ENCODE data around the gene SLC37A1. TPM values are rescaled to one million over a fixed set of nuclear protein-coding genes. Genes with fewer than 3 reads are reported as not detected.
"Not testable (repeated sequence)": the region's sequence is repeated elsewhere in the genome, so short reads cannot be mapped to it uniquely, and the experiment has no call there.

Gene SLC37A1
- total and polyA plus RNA-seq, 8 donors = 8.9 to 26.8 (median 10.5) TPM

- Histone ChIP-seq H3K9me3 (no peaks in the 10 kb centered on the region), H3K36me3 (no peaks in the 10 kb centered on the region), H3K27ac (no peak overlapping the region), H3K27me3 (no peaks in the 10 kb centered on the region), H3K4me3 (no peak overlapping the region), H3K4me1 (peaks cover 0 to 12% of the 10 kb centered on the region in 2 donors)
- no peak for DNase-seq
- intact Hi-C loops (cut with DNase I) = no loop called here
- no peak for ATAC-seq
- TF ChIP-seq, protein P1, sequence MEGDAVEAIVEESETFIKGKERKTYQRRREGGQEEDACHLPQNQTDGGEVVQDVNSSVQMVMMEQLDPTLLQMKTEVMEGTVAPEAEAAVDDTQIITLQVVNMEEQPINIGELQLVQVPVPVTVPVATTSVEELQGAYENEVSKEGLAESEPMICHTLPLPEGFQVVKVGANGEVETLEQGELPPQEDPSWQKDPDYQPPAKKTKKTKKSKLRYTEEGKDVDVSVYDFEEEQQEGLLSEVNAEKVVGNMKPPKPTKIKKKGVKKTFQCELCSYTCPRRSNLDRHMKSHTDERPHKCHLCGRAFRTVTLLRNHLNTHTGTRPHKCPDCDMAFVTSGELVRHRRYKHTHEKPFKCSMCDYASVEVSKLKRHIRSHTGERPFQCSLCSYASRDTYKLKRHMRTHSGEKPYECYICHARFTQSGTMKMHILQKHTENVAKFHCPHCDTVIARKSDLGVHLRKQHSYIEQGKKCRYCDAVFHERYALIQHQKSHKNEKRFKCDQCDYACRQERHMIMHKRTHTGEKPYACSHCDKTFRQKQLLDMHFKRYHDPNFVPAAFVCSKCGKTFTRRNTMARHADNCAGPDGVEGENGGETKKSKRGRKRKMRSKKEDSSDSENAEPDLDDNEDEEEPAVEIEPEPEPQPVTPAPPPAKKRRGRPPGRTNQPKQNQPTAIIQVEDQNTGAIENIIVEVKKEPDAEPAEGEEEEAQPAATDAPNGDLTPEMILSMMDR (IDR thresholded peaks at IDR 0.05) = no peak
Observed at GRCh38 chr21:42466700-42467099, 47.0 kb upstream of the SLC37A1 start.

- Histone ChIP-seq H3K36me3 (no peaks in the 10 kb centered on the region), H3K4me3 (no peak overlapping the region), H3K27ac (no peak overlapping the region), H3K9me3 (no peaks in the 10 kb centered on the region), H3K4me1 (peaks cover 0 to 12% of the 10 kb centered on the region in 2 donors), H3K27me3 (no peaks in the 10 kb centered on the region)
- no peak for ATAC-seq
- TF ChIP-seq, protein P1 (IDR thresholded peaks at IDR 0.05) = no peak
- intact Hi-C loops (cut with DNase I) = no loop called here
- DNase-seq = no peak
Observed at GRCh38 chr21:42467140-42467983, 46.3 kb upstream of the SLC37A1 start.

GRCh38 chr21:42468491-42469131 lies 45.0 kb upstream of the SLC37A1 start:
- TF ChIP-seq, protein P1 (IDR thresholded peaks at IDR 0.05) = no peak
- intact Hi-C loops (cut with DNase I) = no loop called here
- Histone ChIP-seq H3K4me3 (no peak overlapping the region), H3K27me3 (no peaks in the 10 kb centered on the region), H3K27ac (no peak overlapping the region), H3K4me1 (peaks cover 0 to 14% of the 10 kb centered on the region in 2 donors), H3K36me3 (no peaks in the 10 kb centered on the region), H3K9me3 (no peaks in the 10 kb centered on the region)
- DNase-seq (no peak), ATAC-seq (no peak)

- Histone ChIP-seq H3K4me1 (peaks cover 0 to 19% of the 10 kb centered on the region in 2 donors), H3K9me3 (no peaks in the 10 kb centered on the region), H3K27me3 (no peaks in the 10 kb centered on the region), H3K27ac (no peak overlapping the region), H3K36me3 (no peaks in the 10 kb centered on the region), H3K4me3 (no peak overlapping the region)
- TF ChIP-seq, protein P1 (IDR thresholded peaks at IDR 0.05) = no peak
- DNase-seq (no peak), ATAC-seq (no peak)
- intact Hi-C loops (cut with DNase I) = no loop called here
Observed at GRCh38 chr21:42469272-42469671, 44.4 kb upstream of the SLC37A1 start.

DNA sequence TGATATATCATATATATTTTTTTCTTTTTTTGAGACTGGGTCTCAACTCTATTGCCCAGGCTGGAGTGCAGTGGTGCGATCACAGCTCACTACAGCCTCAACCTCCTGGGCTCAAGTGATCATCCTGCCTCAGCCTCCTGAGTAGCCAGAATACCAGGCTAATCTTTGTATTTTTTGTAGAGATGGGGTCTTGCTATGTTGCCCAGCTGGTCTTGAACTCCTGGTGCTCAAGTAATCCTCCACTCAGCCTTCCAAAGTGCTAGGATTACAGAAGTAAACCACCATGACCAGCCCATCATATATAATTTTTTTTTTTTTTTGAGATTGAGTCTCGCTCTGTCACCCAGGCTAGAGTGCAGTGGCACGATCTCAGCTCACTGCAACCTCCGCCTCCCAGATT lies 43.9 kb upstream of the SLC37A1 start:
- ATAC-seq; H3K4me3 ChIP-seq; intact Hi-C loops (cut with DNase I); H3K27me3 ChIP-seq; H3K9me3 ChIP-seq; DNase-seq; H3K27ac ChIP-seq; H3K36me3 ChIP-seq: not testable (repeated sequence)
- peaks cover 0 to 19% of the 10 kb centered on the region in 2 donors for H3K4me1 ChIP-seq
